CD14-positive monocyte (primary cell): ENCODE data around the gene EXOC6. TPM values are rescaled to one million over a fixed set of nuclear protein-coding genes. Genes with fewer than 3 reads are reported as not detected.

ENCODE experiments used
- DNase-seq, 3 donors: peaks; one replicate each; pipeline ENCODE4 v3.0.0-alpha.2; 2011 to 2022
- H2AFZ ChIP-seq: 2 replicates; pipeline ENCODE4 v1.6.0; 2012; ENCODE audit warnings: mild to moderate bottlenecking, low read depth, low read length, inconsistent platforms; ENCODE audit not compliant: insufficient read depth, poor library complexity, severe bottlenecking
- H3K27ac ChIP-seq, 2 donors: 1 replicate in 1 of 2; 2 replicates in 1 of 2; pipeline ENCODE4 v1.5.1; 2012 to 2013; ENCODE audit warnings: low read length in 2 of 2, control low read depth in 1 of 2, inconsistent platforms in 1 of 2, low read depth in 1 of 2, mild to moderate bottlenecking in 1 of 2
- H3K27me3 ChIP-seq, 2 donors: one replicate each; pipeline versions ENCODE4 v1.6.0 to v1.6.1; 2011 to 2013; ENCODE audit warnings: low read length in 2 of 2; ENCODE audit not compliant: control insufficient read depth in 2 of 2, insufficient read depth in 2 of 2
- H3K36me3 ChIP-seq, 2 donors: replicated peaks in 1 of 2; 1 replicate in 1 of 2; 2 replicates in 1 of 2; pipeline versions ENCODE4 v1.5.1 to v1.6.1; 2012 to 2013; ENCODE audit warnings: low read length in 2 of 2, control low read depth in 1 of 2, inconsistent platforms in 1 of 2, mild to moderate bottlenecking in 1 of 2; ENCODE audit not compliant: insufficient read depth in 2 of 2, control insufficient read depth in 1 of 2
- H3K4me1 ChIP-seq, 2 donors: 1 replicate in 1 of 2; 2 replicates in 1 of 2; pipeline versions ENCODE4 v1.5.1 to v1.6.1; 2012 to 2013; ENCODE audit warnings: low read length in 2 of 2, control low read depth in 1 of 2, inconsistent platforms in 1 of 2, mild to moderate bottlenecking in 1 of 2, moderate library complexity in 1 of 2; ENCODE audit not compliant: insufficient read depth in 2 of 2, control insufficient read depth in 1 of 2
- H3K4me2 ChIP-seq: replicated peaks from 2 replicates; pipeline ENCODE3; 2012; ENCODE audit warnings: low read length, moderate library complexity, mild to moderate bottlenecking; ENCODE audit not compliant: poor library complexity, severe bottlenecking; ENCODE audit errors: extremely low read depth
- H3K4me3 ChIP-seq, 3 experiments: fragments of 200-600 bp in 1 of 3; sonication (generic) in 1 of 3; replicated peaks in 1 of 3; 1 replicate in 2 of 3; 2 replicates in 1 of 3; pipeline ENCODE4 v1.5.1; 2011 to 2013; ENCODE audit warnings: low read length in 3 of 3, mild to moderate bottlenecking in 3 of 3, control low read depth in 2 of 3, low read depth in 2 of 3, inconsistent platforms in 1 of 3, moderate library complexity in 1 of 3
- H3K79me2 ChIP-seq: 2 replicates; pipeline ENCODE4 v1.6.0; 2012; ENCODE audit warnings: mild to moderate bottlenecking, control low read depth, inconsistent platforms, low read length, moderate library complexity; ENCODE audit not compliant: insufficient read depth
- H3K9ac ChIP-seq: 2 replicates; pipeline ENCODE4 v1.6.0; 2017; ENCODE audit warnings: low read length, mild to moderate bottlenecking; ENCODE audit not compliant: insufficient read depth, poor library complexity, severe bottlenecking
- H3K9me3 ChIP-seq, 2 donors: replicated peaks in 1 of 2; 1 replicate in 1 of 2; 2 replicates in 1 of 2; pipeline versions ENCODE4 v1.5.1 to v1.6.1; 2012 to 2013; ENCODE audit warnings: low read length in 2 of 2, control low read depth in 1 of 2; ENCODE audit not compliant: control insufficient read depth in 1 of 2, insufficient read depth in 1 of 2
- H4K20me1 ChIP-seq: 2 replicates; pipeline ENCODE4 v1.6.0; 2012; ENCODE audit warnings: mild to moderate bottlenecking, low read length, control low read depth, moderate library complexity; ENCODE audit not compliant: insufficient read depth
- H3K27ac Mint-ChIP-seq, 7 donors: one replicate each; pipeline ENCODE4 v1.8.0; 2020; ENCODE audit warnings: mild to moderate bottlenecking in 7 of 7, mixed read lengths in 7 of 7, moderate library complexity in 6 of 7, inconsistent platforms in 2 of 7
- H3K27me3 Mint-ChIP-seq, 3 donors: one replicate each; pipeline ENCODE4 v1.8.0; 2021 to 2022; ENCODE audit warnings: low read depth in 3 of 3, mild to moderate bottlenecking in 3 of 3, mixed read lengths in 3 of 3, moderate library complexity in 3 of 3, inconsistent platforms in 1 of 3
- H3K36me3 Mint-ChIP-seq, 2 donors: one replicate each; pipeline ENCODE4 v1.8.0; 2020; ENCODE audit warnings: mixed read lengths in 2 of 2, inconsistent platforms in 1 of 2, mild to moderate bottlenecking in 1 of 2
- H3K4me1 Mint-ChIP-seq: one replicate; pipeline ENCODE4 v1.8.0; 2020; ENCODE audit warnings: mild to moderate bottlenecking, mixed read lengths
- H3K4me3 Mint-ChIP-seq, 2 donors: one replicate each; pipeline ENCODE4 v1.8.0; 2020; ENCODE audit warnings: mild to moderate bottlenecking in 2 of 2, mixed read lengths in 2 of 2, moderate library complexity in 1 of 2
- H3K9me3 Mint-ChIP-seq, 7 donors: one replicate each; pipeline ENCODE4 v1.8.0; 2020 to 2022; ENCODE audit warnings: mixed read lengths in 7 of 7, mild to moderate bottlenecking in 6 of 7, moderate library complexity in 6 of 7, inconsistent platforms in 2 of 7
- WGBS: methylation state at CpG from one replicate; pipeline ENCODE4 v1.1.5; 2013; ENCODE audit warnings: missing lambda C conversion rate; ENCODE audit not compliant: insufficient coverage; 5-methylcytosine and 5-hydroxymethylcytosine counted together
- intact Hi-C, 2 donors: fragments of 100-400 bp; cut with micrococcal nuclease; formaldehyde crosslinking; loops; one replicate each; pipeline versions ENCODE4 v1.15.0 to v1.15.1; 2023
- polyA plus RNA-seq, 3 donors: library from polyadenylated mRNA; depleted of rRNA in 1 of 3; unstranded in 2 of 3; stranded (reverse) in 1 of 3; fragments of 300-500 nt in 2 of 3; fragments of >200 nt in 1 of 3; fragmentation: Illumina TruSeq in 2 of 3; gene quantifications; 1 replicate in 2 of 3; 2 replicates in 1 of 3; pipeline ENCODE4 v1.2.3, GENCODE V29; 2012 to 2021
- TF ChIP-seq, protein P1 (sequence below): fragments of 200-600 bp; IDR thresholded peaks from one replicate; pipeline ENCODE4 v1.8.0; 2022; ENCODE audit warnings: antibody characterized with exemption, mild to moderate bottlenecking

EXOC6 gene
- polyA plus RNA-seq, 3 donors: 7.5 to 9.6 (median 8.3) TPM

DNA sequence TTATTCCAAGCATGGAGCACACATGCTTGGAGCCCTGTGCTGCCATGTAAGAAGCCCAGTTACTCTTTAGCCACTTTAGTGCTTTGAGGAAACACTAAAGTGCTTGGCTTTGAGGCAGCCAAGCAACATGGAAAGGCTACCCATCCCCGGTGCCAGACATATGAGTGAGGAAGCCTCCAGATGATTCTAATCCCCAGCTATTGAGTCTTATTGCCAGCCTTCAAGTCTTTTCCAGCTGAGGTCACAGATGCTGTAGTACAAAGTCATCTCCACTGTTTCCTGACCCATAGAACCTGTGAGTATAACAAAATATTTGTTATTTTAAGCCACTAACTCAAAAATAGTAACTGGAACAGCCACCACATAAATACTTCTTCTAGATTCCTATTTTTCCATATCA, 120.8 kb downstream of the EXOC6 start:
- peaks cover 6 to 32% of the 10 kb centered on the region in 2 donors for H3K36me3 ChIP-seq
- no peak overlapping the region for H3K27ac Mint-ChIP-seq
- no peaks in the 10 kb centered on the region for H3K9me3 ChIP-seq
- H3K9ac ChIP-seq: no peak overlapping the region
- intact Hi-C loops: no loop called here
- no peaks in the 10 kb centered on the region for H4K20me1 ChIP-seq
- H3K27ac ChIP-seq: no peak overlapping the region
- H3K9me3 Mint-ChIP-seq: peaks cover 0 to 5% (median 3%) of the 10 kb centered on the region in 7 donors
- peaks cover 5% of the 10 kb centered on the region for H3K4me1 Mint-ChIP-seq
- TF ChIP-seq, protein P1, sequence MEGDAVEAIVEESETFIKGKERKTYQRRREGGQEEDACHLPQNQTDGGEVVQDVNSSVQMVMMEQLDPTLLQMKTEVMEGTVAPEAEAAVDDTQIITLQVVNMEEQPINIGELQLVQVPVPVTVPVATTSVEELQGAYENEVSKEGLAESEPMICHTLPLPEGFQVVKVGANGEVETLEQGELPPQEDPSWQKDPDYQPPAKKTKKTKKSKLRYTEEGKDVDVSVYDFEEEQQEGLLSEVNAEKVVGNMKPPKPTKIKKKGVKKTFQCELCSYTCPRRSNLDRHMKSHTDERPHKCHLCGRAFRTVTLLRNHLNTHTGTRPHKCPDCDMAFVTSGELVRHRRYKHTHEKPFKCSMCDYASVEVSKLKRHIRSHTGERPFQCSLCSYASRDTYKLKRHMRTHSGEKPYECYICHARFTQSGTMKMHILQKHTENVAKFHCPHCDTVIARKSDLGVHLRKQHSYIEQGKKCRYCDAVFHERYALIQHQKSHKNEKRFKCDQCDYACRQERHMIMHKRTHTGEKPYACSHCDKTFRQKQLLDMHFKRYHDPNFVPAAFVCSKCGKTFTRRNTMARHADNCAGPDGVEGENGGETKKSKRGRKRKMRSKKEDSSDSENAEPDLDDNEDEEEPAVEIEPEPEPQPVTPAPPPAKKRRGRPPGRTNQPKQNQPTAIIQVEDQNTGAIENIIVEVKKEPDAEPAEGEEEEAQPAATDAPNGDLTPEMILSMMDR: no peak
- no peak for DNase-seq
- no peak overlapping the region for H3K4me2 ChIP-seq
- peaks cover 0 to 1% (median 0%) of the 10 kb centered on the region in 3 donors for H3K27me3 Mint-ChIP-seq
- H3K4me1 ChIP-seq: no peaks in the 10 kb centered on the region
- peaks cover 30 to 41% of the 10 kb centered on the region in 2 donors for H3K36me3 Mint-ChIP-seq
- no peaks in the 10 kb centered on the region for H3K27me3 ChIP-seq
- no peak overlapping the region for H2AFZ ChIP-seq
- no peak overlapping the region for H3K4me3 Mint-ChIP-seq
- 100% methylated on average over 1 of the region's 1 CpG for WGBS
- H3K79me2 ChIP-seq: no peaks in the 10 kb centered on the region
- no peak overlapping the region for H3K4me3 ChIP-seq

DNA sequence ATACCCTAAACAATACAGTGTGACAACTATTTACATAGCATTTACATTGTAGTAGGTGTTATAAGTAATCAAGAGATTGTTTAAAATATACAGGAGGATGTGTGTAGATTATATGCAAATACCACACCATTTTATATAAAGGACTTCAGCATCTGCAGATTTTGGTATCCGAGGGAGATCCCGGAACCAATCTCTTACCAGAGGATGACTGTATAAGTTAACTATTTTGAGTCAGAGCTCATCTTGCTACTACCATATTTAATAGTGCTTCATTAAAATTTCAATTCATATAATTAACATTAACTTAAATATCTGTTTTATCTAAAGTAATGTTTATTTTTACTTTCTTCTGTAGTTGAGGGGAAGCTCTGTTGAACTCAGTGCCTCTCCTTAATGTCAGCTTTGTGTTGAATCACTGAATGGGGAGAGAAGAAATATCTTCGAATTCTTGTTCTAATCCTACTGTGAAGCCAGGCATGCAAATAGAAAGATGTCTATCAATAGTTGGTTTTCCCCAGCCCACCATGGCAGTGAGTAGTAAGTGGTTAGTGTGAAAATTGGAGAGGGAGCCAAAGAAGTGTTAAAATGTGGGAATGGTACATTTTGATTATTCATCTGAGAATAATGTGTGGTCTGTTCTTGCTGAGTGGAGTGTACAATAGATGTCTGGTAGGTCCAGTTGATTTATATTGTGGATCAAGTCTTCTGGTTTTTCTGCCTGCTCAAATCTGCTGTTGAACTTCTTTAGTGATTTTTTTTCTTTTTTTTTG, 122.2 kb downstream of the EXOC6 start:
- TF ChIP-seq, protein P1: no peak
- H2AFZ ChIP-seq: no peak overlapping the region
- no peak overlapping the region for H3K4me3 Mint-ChIP-seq
- no peak for DNase-seq
- no peaks in the 10 kb centered on the region for H3K9me3 ChIP-seq
- intact Hi-C loops: no loop called here
- H3K27ac ChIP-seq: no peak overlapping the region
- no peaks in the 10 kb centered on the region for H3K27me3 ChIP-seq
- peaks cover 8 to 32% of the 10 kb centered on the region in 2 donors for H3K36me3 ChIP-seq
- H3K27ac Mint-ChIP-seq: peak overlapping the region in 1 of 7 donors; percentile 60
- no peaks in the 10 kb centered on the region for H4K20me1 ChIP-seq
- H3K36me3 Mint-ChIP-seq: peaks cover 32 to 51% of the 10 kb centered on the region in 2 donors
- no peak overlapping the region for H3K4me2 ChIP-seq
- H3K27me3 Mint-ChIP-seq: no peaks in the 10 kb centered on the region
- no peak overlapping the region for H3K9ac ChIP-seq
- H3K79me2 ChIP-seq: no peaks in the 10 kb centered on the region
- peaks cover 0 to 8% (median 6%) of the 10 kb centered on the region in 7 donors for H3K9me3 Mint-ChIP-seq
- no peaks in the 10 kb centered on the region for H3K4me1 ChIP-seq
- WGBS: 100% methylated on average over 1 of the region's 3 CpGs
- no peak overlapping the region for H3K4me3 ChIP-seq
- peaks cover 5% of the 10 kb centered on the region for H3K4me1 Mint-ChIP-seq
